Activated CD4-positive, alpha-beta memory T cell treated with anti-CD3 and anti-CD28 coated beads for 36 hours (primary cell): Measurements from ENCODE around the gene ATP5F1E. TPM values are rescaled to one million over a fixed set of nuclear protein-coding genes. Genes with fewer than 3 reads are reported as not detected.
A peak's percentile ranks its signal among the peaks of the same experiment; 100 is the strongest.

Source experiments
- CTCF ChIA-PET: fragments of 350-600 bp; sonication (Branson Sonifier 250); formaldehyde crosslinking; loops from one replicate; lab custom pipeline; 2021; ENCODE audit warnings: antibody characterized with exemption, inconsistent platforms; lab: Charles Lee
- POLR2A ChIA-PET: fragments of 350-600 bp; sonication (Branson Sonifier 250); formaldehyde crosslinking; loops from one replicate; lab custom pipeline; 2021; ENCODE audit warnings: antibody characterized with exemption; lab: Charles Lee
- DNase-seq: peaks from one replicate; pipeline ENCODE4 v3.0.0-alpha.2; 2020
- H3K27ac Mint-ChIP-seq: one replicate; pipeline ENCODE4 v1.8.0; 2021; ENCODE audit warnings: mixed read lengths
- H3K27me3 Mint-ChIP-seq: one replicate; pipeline ENCODE4 v1.8.0; 2021; ENCODE audit warnings: mixed read lengths
- H3K36me3 Mint-ChIP-seq: one replicate; pipeline ENCODE4 v1.8.0; 2021; ENCODE audit warnings: mixed read lengths
- H3K4me1 Mint-ChIP-seq: one replicate; pipeline ENCODE4 v1.8.0; 2021; ENCODE audit warnings: low read depth, mixed read lengths
- H3K4me3 Mint-ChIP-seq: one replicate; pipeline ENCODE4 v1.8.0; 2021; ENCODE audit warnings: mild to moderate bottlenecking, mixed read lengths
- H3K9me3 Mint-ChIP-seq: one replicate; pipeline ENCODE4 v1.8.0; 2021; ENCODE audit warnings: mixed read lengths
- intact Hi-C: fragments of 100-400 bp; cut with micrococcal nuclease; formaldehyde crosslinking; loops from one replicate; pipeline ENCODE4 v1.15.1; 2023
- total RNA-seq, 2 experiments: library from RNA; stranded (reverse); gene quantifications; one replicate each; pipeline ENCODE4 v1.2.3, GENCODE V29; 2021

ATP5F1E gene
- total RNA-seq, 2 experiments from 2014 or later = 82.2 to 90.4 TPM

DNA sequence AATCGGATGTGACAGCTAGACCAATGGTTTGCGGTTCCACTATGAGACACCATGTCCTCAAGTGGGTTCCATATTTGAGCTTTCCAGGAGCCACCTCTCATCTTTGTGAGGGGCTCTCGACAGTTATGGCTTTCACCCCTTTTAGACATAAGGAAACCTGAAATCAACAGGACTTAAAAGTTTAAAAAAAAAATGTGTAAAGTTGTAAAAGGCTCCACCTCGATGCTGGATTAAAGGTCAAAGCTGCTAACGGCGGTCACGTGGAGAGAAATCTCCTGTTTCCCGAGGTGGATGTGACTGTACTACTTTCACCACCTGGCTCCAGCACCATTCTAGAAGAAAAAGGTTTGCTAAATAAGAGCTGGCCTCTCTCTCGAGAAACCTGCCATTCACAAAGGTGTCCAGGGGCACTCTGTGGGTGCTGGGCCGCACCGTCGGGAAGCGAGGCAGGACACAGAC is 542 bp downstream of the ATP5F1E start:
- ChIA-PET POLR2A (interaction anchor here (0.6 to 3.8 kb wide), 18 partner anchors 11 to 338 kb away, joined by 3 to 36 read pairs (median 4); partner anchors contain the start of genes PRELID3B and ZNF831), CTCF (interaction anchor here (0.6 to 2.1 kb wide), 10 partner anchors 8 to 381 kb away, joined by 3 to 10 read pairs (median 4); partner anchors contain the start of gene STX16)
- Mint-ChIP-seq H3K4me1 (peaks cover 73% of the 10 kb centered on the region), H3K9me3 (no peaks in the 10 kb centered on the region), H3K27me3 (no peaks in the 10 kb centered on the region), H3K4me3 (peak overlapping the region; percentile 94), H3K27ac (peak overlapping the region; percentile 94), H3K36me3 (peaks cover 66% of the 10 kb centered on the region)
- DNase-seq = peak; percentile 42
- intact Hi-C loops = loop anchor here (1.0 to 2.0 kb wide), 5 partner anchors 11 to 379 kb away; partner anchors contain the start of genes CTSZ and PRELID3B

GRCh38 chr20:59030911-59031563 is 1.1 kb downstream of the ATP5F1E start:
- Mint-ChIP-seq H3K9me3 (no peaks in the 10 kb centered on the region), H3K27me3 (no peaks in the 10 kb centered on the region), H3K36me3 (peaks cover 67% of the 10 kb centered on the region), H3K4me3 (peak overlapping the region; percentile 94), H3K4me1 (peaks cover 71% of the 10 kb centered on the region), H3K27ac (peak overlapping the region; percentile 94)
- POLR2A ChIA-PET = interaction anchor here (0.6 to 3.8 kb wide), 10 partner anchors 11 to 140 kb away, joined by 3 to 36 read pairs (median 4); partner anchors contain the start of gene PRELID3B
- intact Hi-C loops = no loop called here
- DNase-seq = no peak
- CTCF ChIA-PET = interaction anchor here (1.0 to 2.1 kb wide), 7 partner anchors 8 to 380 kb away, joined by 3 to 10 read pairs (median 5); partner anchors contain the start of gene STX16

- intact Hi-C loops = loop anchor here (2.0 kb wide), 1 partner anchor 46 kb away; no protein-coding TSS in a partner anchor
- ChIA-PET CTCF (no interaction called here), POLR2A (no interaction called here)
- Mint-ChIP-seq H3K4me1 (peaks cover 59% of the 10 kb centered on the region), H3K27ac (peak overlapping the region; percentile 63), H3K4me3 (peak overlapping the region; percentile 52), H3K27me3 (no peaks in the 10 kb centered on the region), H3K36me3 (peaks cover 69% of the 10 kb centered on the region), H3K9me3 (no peaks in the 10 kb centered on the region)
- DNase-seq = no peak
These were observed 3.3 kb downstream of the ATP5F1E start for GRCh38 chr20:59028812-59029211.

- CTCF ChIA-PET = interaction anchor here (1.1 kb wide), 1 partner anchor 45 kb away, joined by 4 read pairs; no protein-coding TSS in a partner anchor
- no peaks in the 10 kb centered on the region for H3K9me3 Mint-ChIP-seq
- intact Hi-C loops = loop anchor here (2.0 kb wide), 1 partner anchor 45 kb away; no protein-coding TSS in a partner anchor
- no peaks in the 10 kb centered on the region for H3K27me3 Mint-ChIP-seq
- H3K4me3 Mint-ChIP-seq = peak overlapping the region; percentile 8
- POLR2A ChIA-PET = no interaction called here
- peak overlapping the region; percentile 30 for H3K27ac Mint-ChIP-seq
- no peak for DNase-seq
- peaks cover 73% of the 10 kb centered on the region for H3K36me3 Mint-ChIP-seq
- peaks cover 55% of the 10 kb centered on the region for H3K4me1 Mint-ChIP-seq
These were observed 4.3 kb downstream of the ATP5F1E start for GRCh38 chr20:59027741-59028320.

DNA sequence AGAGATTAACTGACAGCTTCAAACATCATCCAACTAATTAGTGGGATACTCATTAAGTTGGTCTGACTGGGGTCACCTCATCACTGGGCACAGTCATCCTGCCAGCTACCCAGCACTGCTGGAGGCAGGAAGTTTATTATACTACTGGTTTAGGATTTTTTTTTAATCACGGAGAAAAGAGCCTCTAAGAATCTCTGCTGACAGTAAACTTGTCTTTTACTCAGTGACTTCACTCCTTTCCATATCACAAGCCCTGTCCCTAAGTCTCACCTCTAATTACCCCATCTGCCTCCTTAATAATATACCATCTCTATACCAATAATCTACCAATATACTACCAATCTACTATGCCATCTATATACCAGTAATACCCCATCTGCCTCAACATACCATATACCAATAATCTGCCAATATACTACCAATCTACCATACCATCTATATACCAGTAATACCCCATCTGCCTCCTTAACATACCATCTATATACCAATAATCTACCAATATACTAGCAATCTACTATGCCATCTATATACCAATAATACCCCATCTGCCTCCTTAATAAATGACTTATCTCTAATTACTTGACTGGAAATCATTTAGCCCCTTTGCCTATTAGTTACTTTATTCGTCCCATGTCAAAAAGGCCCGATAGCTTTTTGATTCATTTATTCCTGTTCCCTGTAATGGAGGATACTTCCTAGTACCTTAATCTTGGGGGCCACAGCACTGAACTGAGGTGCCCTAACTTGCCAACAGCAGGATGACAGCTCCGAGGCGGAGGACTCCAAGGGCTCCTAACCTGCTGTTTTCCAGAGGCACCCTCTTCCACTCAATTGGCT is 5.0 kb downstream of the ATP5F1E start:
- Mint-ChIP-seq H3K9me3 (no peaks in the 10 kb centered on the region), H3K36me3 (peaks cover 78% of the 10 kb centered on the region), H3K27me3 (no peaks in the 10 kb centered on the region), H3K4me3 (no peak overlapping the region), H3K4me1 (peaks cover 52% of the 10 kb centered on the region), H3K27ac (peak overlapping the region; percentile 47)
- POLR2A ChIA-PET = no interaction called here
- CTCF ChIA-PET = interaction anchor here (1.1 kb wide), 1 partner anchor 45 kb away, joined by 4 read pairs; no protein-coding TSS in a partner anchor
- intact Hi-C loops = no loop called here
- DNase-seq = no peak

- ChIA-PET CTCF (no interaction called here), POLR2A (no interaction called here)
- peaks cover 69% of the 10 kb centered on the region for H3K36me3 Mint-ChIP-seq
- H3K4me1 Mint-ChIP-seq = peaks cover 50% of the 10 kb centered on the region
- H3K4me3 Mint-ChIP-seq = no peak overlapping the region
- DNase-seq = no peak
- H3K9me3 Mint-ChIP-seq = no peaks in the 10 kb centered on the region
- intact Hi-C loops = no loop called here
- H3K27me3 Mint-ChIP-seq = no peaks in the 10 kb centered on the region
- H3K27ac Mint-ChIP-seq = no peak overlapping the region
These were observed 6.6 kb downstream of the ATP5F1E start for GRCh38 chr20:59025511-59025910.

- Mint-ChIP-seq H3K4me3 (no peak overlapping the region), H3K4me1 (peaks cover 45% of the 10 kb centered on the region), H3K27ac (no peak overlapping the region), H3K36me3 (peaks cover 64% of the 10 kb centered on the region), H3K27me3 (no peaks in the 10 kb centered on the region), H3K9me3 (no peaks in the 10 kb centered on the region)
- no peak for DNase-seq
- ChIA-PET CTCF (no interaction called here), POLR2A (no interaction called here)
- intact Hi-C loops = no loop called here
These were observed 7.0 kb downstream of the ATP5F1E start for GRCh38 chr20:59025086-59025485.

- peaks cover 37% of the 10 kb centered on the region for H3K4me1 Mint-ChIP-seq
- ChIA-PET POLR2A (no interaction called here), CTCF (no interaction called here)
- H3K27me3 Mint-ChIP-seq = no peaks in the 10 kb centered on the region
- no peak overlapping the region for H3K4me3 Mint-ChIP-seq
- H3K9me3 Mint-ChIP-seq = no peaks in the 10 kb centered on the region
- H3K36me3 Mint-ChIP-seq = peaks cover 57% of the 10 kb centered on the region
- intact Hi-C loops = no loop called here
- DNase-seq = no peak
- H3K27ac Mint-ChIP-seq = no peak overlapping the region
These were observed 8.0 kb downstream of the ATP5F1E start for GRCh38 chr20:59024111-59024530.

DNA sequence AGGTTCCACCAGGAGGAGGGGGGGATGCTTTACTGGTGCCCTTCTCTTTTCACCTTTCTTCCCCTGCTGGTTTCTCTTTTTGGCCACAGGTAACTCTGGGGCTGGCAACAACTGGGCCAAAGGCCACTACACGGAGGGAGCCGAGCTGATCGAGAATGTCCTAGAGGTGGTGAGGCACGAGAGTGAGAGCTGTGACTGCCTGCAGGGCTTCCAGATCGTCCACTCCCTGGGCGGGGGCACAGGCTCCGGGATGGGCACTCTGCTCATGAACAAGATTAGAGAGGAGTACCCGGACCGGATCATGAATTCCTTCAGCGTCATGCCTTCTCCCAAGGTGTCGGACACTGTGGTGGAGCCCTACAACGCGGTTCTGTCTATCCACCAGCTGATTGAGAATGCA is 8.5 kb downstream of the ATP5F1E start:
- Mint-ChIP-seq H3K36me3 (peaks cover 52% of the 10 kb centered on the region), H3K4me3 (no peak overlapping the region), H3K27me3 (no peaks in the 10 kb centered on the region), H3K9me3 (no peaks in the 10 kb centered on the region), H3K4me1 (peaks cover 32% of the 10 kb centered on the region), H3K27ac (no peak overlapping the region)
- ChIA-PET POLR2A (no interaction called here), CTCF (interaction anchor here (0.8 kb wide), 1 partner anchor 8 kb away, joined by 3 read pairs; no protein-coding TSS in a partner anchor)
- intact Hi-C loops = no loop called here
- DNase-seq = no peak

GRCh38 chr20:59022754-59023153 is 9.4 kb downstream of the ATP5F1E start:
- no peaks in the 10 kb centered on the region for H3K27me3 Mint-ChIP-seq
- H3K27ac Mint-ChIP-seq = no peak overlapping the region
- no peak overlapping the region for H3K4me3 Mint-ChIP-seq
- H3K9me3 Mint-ChIP-seq = no peaks in the 10 kb centered on the region
- intact Hi-C loops = no loop called here
- CTCF ChIA-PET = no interaction called here
- POLR2A ChIA-PET = no interaction called here
- H3K36me3 Mint-ChIP-seq = peaks cover 46% of the 10 kb centered on the region
- no peak for DNase-seq
- H3K4me1 Mint-ChIP-seq = peaks cover 23% of the 10 kb centered on the region

DNA sequence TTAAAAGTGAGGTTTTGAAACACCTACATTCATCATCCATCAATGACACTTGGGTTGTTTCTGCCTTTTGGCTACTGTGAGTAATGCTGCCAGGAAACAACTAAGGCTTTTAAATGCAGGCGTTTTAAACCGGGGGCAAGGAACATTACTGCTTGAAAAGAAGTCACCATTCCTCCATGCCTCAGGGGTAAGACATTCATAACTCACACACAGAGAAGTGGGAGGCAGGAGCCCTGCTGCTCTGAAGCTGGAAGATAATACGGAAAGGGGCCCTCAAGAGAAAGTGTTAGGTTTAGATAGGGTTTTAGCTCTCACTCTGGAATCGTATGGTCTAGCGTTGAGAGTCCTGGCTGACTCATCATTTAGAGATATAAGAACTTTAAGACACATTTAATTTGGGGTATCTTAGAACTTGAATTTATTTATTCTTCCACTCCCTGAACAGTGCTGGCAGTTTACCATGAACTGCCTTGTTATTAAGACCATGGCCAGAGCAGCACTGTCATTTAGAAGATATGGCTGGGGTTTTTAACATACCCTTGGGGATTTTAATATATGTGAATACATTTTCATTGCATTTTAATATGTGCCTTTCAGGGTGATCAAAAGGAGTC is 11.1 kb downstream of the ATP5F1E start:
- Mint-ChIP-seq H3K27me3 (no peaks in the 10 kb centered on the region), H3K9me3 (no peaks in the 10 kb centered on the region), H3K4me1 (peaks cover 20% of the 10 kb centered on the region), H3K36me3 (peaks cover 30% of the 10 kb centered on the region), H3K4me3 (no peak overlapping the region), H3K27ac (no peak overlapping the region)
- POLR2A ChIA-PET = no interaction called here
- CTCF ChIA-PET = no interaction called here
- peak; percentile 6 for DNase-seq
- intact Hi-C loops = no loop called here
